ENCODE data around the gene MAGEA4.
"Not testable (repeated sequence)": the region's sequence is repeated elsewhere in the genome, so short reads cannot be mapped to it uniquely, and the experiment has no call there.

The MAGEA4 gene, protein sequence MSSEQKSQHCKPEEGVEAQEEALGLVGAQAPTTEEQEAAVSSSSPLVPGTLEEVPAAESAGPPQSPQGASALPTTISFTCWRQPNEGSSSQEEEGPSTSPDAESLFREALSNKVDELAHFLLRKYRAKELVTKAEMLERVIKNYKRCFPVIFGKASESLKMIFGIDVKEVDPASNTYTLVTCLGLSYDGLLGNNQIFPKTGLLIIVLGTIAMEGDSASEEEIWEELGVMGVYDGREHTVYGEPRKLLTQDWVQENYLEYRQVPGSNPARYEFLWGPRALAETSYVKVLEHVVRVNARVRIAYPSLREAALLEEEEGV

DNA sequence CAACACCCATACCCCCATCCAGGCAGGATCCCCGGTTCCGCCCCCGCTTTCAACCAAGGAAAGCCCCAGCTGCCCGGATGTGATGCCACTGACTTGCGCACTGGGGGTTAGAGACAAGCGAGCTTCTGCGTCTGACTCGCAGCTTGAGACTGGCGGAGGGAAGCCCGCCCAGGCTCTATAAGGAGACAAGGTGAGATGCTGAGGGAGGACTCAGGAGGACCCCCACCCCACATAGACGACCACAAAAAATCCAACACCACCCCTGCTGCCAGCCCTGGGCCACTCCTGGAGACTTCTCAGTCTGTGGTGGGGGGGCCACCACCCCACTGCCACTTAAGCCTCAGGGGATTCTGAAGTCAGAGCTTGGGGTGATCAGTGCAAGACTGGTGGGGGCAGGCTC lies at the start of gene MAGEA4:
MAGEA4 (plus strand) TSS at position 110 of the 400 bp plus-strand sequence. CDS start 10,776 bp downstream, outside the sequence.
- no peak for DNase-seq

DNA sequence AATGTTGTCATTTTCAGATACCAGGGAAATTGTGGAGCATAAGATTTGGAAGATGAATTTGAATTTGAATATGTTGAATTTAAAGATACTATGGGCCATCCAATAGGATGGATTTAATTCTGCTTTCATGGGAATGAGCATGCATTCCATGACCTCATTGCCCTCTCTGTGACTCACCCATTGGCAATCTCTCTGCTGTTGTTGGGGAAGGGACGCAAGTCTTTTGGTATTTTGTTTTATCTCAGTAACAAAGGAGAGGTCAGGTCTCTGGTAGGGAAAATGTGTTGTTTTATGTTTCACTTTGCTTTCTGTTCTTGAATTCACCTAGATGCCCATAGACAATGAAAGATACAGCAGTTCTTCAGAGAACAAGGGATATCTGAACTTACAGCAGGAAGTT lies 42.1 kb upstream of the MAGEA4 start:
- no peak for DNase-seq

DNA sequence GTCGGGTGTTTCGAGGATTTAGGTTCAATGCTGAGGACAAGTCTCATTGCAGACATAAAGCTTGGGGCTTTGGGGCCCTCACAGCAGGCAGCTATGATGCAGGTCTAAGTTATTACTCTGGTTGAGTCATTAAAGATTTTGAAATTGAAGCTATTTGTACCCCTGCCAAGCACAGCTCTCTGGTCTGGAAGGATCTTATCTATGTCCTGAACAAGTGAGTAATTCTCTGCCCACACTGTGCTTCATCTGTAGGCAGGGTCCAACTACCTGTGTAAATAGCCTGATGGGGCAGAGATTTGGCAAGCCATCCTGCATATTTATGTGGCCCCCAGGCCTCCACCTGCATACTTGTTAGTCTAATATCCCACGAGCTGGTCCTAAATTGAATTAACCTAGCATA lies 41.4 kb upstream of the MAGEA4 start:
- no peak for DNase-seq

DNA sequence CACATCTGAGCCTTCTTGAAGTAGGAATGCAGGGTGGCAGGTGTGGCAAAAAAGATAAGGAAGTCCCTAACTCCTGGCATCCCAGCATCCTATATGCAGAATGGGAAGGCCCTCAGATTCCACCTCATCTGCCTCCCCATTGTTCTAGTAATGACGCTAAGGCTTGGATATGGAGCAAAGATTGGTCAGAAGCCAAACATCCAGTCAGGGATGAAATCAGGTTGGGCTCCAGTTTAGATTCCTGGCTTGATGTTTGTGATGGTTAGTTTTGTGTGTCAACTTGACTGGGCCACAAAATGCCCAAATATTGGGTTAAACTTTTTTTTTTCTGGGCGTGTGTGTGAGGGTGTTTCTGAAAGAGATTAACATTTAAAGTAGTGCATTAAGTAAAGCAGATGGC lies 39.6 kb upstream of the MAGEA4 start:
- DNase-seq: no peak

DNA sequence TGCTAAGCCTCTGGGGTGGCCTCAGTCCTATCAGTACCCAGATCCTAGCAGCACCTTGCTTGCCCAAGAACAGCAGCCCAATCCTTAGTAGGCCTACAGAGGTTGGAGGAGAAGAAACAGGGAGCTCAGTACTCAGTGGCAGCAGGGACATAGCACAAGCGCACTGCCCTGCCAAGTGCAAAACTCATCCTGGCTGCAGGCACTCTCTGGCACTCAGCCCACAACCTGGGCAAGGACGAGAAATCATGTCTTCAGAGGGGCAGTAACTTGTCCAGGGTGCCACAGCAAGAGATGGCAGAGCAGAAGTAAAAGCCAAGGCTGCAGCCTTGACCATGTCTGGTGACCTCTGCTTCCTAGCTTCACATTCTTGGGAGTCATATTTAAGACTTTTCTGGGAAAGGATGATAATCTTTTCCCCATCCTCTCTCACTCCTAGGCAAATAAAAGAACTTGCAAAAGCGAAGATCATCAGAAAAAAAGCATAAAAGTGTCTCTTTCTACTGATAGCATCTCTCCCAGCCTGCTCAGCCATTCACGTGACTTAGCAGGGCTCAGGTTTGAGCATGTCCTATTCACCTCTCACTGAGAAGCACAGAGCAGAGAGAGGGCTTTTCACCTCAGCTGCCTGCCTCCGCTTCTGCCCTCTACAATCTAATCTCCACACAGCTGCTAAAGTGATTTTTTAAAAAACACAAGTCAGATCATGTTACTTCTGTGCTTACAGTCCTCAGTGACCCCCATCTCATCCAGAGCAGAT lies 37.2 kb upstream of the MAGEA4 start:
- DNase-seq: no peak

DNA sequence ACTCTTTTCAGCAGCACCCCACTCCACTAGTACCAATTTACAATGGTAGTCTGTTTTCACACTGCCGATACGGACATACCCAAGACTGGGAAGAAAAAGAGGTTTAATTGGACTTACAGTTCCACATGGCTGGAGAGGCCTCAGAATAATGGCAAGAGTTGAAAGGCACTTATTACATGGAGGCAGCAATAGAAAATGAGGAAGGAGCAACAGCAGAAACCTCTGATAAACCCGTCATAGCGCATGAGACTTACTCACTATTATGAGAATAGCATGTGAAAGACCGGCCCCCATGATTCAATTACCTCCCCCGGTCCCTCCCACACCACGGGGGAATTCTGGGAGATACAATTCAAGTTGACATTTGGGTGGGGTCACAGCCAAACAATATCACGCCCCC lies 34.1 kb upstream of the MAGEA4 start:
- DNase-seq: no peak

DNA sequence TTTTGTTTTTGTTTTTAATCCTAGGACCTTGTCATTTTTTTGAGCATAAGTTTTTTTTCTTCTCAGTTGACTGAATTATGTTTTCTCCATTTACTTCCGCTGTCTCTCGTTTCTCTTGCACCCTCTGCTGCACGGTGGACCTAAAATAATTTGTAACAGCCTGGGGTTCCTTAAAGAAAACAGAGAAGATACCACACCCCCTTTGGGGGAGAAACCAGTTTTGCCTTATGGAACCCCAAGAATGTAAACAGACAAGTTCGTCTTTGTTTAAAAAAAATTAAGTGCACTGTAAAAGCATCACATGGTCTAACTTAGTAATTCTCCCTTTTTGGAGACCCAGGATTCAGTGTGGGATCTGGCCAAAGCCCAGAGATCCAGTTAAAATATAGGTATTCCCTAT lies 32.8 kb upstream of the MAGEA4 start:
- DNase-seq: no peak

DNA sequence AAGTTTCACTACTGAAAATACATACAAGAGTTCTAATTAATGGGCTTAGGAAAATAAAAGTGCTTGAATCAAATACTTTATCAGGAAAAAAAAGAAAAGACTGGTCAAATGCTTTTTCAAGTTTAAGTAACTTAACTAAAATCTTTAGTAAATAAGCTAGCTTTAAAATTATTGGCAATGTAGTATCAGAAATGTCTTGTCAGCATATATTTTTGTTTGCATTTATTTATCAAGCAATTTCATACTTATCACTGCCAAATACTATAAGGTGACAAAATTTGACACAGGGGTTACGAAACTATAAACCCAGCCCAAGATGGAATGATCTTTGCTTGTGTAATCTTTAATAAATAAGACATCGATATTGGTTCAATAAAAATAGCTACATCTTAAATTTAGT lies 31.8 kb upstream of the MAGEA4 start:
- DNase-seq: no peak

DNA sequence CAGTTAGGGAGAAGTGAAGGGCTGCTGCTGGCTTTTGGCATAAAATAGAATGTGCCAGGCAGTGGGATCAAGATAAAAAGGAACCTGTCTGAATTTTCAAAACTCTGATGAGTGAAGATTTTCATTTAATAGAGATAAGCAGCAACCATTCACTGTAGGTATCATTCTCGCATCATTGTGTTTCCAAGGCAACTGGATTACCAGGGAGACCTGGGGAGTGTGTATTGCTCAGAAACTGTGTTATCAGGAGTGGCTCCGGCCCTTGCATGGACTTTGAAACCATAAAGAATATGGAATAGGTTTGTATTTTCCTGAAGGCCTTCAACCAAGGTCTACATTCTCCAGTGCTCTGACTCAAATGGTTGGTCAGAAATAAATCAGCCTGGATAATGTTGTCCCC lies 23.3 kb upstream of the MAGEA4 start:
- DNase-seq: no peak

DNA sequence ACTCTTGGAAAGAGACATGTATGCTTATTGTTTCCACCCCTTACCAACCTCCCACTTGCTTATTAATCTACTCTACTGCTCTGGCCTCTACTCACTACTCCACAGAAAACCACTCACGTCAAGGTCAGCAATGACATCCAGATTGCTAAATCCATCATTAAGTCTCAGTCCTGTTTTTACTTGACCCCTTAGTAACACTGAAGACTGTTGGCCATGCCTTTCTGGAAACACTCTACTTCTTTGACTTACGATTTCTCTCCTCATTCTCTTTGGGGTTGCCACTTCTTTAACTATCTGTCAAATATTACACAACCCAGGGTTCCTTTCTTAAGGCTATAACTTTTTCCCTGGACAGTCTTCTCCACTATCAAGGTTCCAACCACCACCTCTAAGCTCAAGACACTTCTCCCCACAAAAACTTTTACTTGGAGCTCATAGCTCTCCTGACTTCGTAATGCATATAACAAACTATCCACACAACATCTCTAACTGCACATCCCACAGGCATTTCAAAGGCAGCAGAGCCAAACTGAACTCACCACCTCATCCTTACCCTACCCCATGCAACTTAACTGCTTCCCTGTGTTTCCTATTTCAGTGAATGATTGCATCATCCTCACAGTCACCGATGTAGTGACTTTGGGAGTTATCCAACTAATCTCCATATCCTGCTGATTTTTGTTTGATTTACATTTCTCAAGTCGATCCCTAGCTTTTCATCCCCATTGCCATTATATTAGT lies 15.8 kb upstream of the MAGEA4 start:
- DNase-seq: no peak

DNA sequence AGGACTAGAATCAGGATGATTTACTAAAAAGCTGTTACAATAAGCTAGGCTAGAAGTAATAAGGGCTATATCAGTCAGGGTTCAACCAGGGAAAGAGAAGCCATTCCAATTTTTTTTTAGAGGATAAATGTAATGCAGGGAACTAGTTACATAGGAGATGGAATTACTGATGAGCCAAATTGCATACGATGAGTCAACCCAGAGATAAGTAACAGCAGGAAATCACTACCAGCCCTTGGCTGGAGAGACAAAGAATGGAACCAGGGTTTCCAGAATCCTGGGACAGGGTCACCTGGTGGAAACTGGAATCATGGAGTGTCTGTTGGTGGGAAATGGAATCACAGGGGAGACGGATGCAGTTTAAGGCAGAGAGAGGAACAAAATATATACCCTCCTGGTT lies 13.1 kb upstream of the MAGEA4 start:
- no peak for DNase-seq

DNA sequence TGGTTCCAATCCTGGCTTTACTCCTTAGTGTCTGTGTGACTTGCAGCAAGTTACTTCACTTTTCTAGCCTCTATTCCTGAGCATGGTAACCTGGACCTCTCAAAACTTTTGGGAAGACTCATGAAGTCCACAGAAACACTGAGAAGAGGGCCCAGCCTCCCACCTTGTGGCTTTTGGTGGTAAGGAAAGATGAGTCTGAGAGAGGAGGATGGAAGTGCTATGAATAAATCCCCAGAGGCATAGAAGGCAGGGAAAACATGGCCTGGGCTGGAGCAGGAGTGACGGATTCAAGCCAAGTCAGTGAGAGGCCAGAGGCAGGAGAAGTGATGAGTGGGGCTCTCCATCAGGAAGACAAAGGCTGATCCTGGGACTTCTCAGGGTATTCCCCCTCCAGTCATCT lies 10.9 kb upstream of the MAGEA4 start:
- DNase-seq: no peak

DNA sequence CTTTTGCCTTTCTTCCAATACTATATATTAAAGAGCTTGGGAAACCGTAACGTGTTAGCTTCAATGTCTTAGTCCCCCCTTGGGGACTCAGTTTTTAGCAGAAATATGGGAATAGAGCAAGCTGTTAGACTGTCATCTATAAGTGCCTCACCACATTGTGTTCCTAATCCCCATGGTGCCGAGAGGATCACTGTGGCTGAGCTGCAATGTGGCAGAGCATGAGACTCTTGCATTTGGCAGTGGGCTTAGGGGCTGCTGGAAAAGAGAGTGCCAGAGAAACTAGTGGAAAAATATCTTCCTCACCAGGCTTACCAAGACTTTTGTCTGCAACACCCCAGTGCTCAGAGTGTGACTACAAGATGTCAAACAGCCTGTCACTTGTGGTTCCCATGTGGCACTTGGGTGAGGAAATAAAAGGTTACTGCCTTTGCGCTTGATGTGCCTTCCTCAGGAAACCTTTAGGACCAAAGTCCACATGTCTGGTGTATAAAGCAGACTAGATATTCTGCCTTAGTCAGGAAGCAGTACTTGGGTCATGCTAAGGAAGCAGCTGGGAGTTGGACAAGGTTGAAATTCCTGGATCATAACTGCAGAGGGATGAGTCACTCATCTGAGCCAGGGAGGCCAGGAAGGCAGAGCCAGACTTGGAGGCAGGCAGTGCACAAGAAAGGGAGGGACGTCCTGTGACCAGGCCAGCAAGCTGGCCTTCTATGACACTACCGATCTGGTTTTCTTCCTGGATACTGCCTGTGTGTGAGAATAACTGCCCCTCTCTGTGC lies 9.7 kb upstream of the MAGEA4 start:
- DNase-seq: no peak

DNA sequence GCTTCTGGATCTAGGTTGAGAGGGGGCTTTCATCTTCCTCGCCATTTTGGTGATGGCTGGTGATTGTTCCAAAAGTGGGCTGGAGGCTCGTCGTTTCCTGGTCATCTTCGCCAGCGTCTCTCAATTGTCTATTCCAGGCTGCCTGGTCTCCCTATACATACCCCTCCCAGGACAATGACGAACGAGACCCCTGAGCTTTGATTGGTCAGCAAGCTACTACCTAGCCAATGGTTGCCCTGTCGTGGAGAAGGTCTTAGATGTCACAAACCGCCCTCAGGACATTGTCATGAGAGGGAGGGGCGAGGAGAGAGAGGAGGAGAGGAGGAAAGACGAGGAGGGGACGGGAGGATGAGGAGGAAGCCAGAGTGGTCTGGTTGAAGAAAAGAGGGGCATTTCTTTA lies 7.7 kb upstream of the MAGEA4 start:
- no peak for DNase-seq

DNA sequence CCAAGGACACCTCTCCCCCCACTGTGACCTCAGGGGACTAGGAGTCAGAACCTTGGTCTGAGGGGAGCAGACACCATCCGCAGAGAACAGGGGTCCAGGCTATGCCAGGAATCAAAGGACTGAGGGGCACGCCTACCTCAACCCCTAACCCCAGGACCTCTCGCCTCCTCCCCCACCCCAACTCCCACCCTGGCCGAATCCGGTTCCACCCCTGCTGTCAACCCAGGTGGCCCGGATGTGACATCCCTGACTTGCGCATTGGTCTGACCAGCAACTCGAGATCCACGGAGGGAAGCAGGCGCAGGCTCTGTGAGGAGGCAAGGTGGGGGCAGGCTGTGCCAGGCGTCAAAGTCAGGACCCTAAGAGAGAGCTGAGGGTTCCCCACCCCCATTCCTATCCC lies 468 bp upstream of the MAGEA4 start:
- no peak for DNase-seq

DNA sequence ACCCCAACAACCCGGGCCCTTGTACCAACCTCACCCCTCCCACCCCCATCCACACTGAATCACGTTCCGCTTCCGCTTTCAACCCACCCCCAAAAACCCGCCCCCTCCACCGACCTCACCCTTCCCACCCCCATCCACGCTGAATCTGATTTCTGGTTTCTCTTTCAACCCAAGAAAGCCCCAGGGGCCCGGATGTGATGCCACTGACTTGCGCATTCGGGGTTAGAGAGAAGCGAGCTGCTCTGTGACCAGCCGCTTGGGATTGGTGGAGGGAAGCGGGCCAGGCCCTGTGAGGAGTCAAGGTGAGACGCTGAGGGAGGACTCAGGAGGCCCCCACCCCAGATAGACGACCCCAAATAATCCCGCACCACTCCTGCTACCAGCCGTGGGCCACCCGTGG lies 6.0 kb downstream of the MAGEA4 start:
- not testable (repeated sequence) for DNase-seq

DNA sequence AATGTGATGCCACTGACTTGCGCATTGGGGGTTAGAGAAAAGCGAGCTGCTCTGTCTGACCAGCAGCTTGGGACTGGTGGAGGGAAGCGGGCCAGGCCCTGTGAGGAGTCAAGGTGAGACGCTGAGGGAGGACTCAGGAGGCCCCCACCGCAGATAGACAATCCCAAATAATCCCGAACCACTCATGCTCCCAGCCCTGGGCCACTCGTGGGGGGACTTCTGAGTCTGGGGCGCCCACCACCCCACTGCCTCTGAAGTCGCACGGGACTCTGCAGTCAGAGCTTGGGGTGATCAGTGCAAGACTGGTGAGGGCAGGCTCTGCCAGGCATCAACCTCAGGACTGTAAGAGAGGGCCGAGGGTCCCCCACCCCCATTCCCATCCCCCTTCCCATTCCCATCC lies 6.9 kb downstream of the MAGEA4 start:
- DNase-seq: no peak

DNA sequence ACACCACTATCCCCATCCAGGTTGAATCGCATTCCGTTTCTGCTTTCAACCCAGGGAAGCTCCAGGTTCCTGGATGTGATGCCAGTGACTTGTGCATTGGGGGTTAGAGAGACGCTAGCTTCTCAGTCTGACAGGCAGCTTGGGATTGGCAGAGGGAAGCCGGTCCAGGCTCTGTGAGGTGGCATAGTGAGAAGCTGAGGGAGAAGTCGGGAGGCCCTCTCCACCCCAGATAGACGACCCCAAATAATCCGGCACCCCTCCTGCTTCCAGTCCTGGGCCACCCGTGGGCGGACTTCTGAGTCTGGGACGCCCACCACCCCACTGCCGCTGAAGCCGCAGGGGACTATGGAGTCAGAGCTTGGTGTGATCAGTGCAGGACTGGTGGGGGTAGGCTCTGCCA lies 7.4 kb downstream of the MAGEA4 start:
- no peak for DNase-seq

DNA sequence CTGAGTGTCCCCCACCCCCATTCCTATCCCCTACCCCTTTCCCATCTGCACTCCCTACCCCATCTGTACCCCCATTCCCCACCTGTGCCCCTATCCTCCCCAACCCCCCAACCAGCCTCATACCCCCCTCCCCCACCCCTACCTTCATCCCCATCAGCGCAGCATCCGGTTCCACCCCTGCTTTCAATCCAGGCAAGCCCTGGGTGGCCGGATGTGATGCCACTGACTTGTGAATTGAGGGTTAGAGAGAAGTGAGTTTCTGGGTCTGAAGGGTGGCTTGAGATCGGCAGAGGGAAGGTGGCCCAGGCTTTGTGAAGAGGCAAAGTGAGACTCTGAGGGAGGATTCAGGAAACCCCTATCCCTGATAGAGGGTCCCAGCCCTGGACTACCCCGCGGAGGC lies 7.8 kb downstream of the MAGEA4 start:
- no peak for DNase-seq

DNA sequence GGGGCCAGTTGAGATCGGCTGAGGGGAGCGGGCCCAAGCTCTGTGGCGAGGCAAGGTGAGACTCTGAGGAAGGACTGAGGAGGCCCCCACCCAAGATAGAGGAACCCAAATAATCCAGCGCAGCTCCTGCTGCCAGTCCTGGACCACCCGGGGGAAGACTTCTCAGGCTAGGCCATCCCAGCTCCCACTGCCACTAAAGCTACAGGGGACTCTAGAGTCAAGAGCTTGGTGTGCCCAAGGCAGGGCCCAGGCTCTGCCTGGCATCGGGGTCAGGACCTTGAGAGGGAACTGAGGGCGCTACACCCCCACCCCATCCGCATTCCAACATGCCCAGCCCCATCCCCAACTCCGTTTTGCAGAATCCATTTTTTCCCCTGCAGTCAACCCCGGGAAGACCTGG lies 8.6 kb downstream of the MAGEA4 start:
- DNase-seq: no peak

DNA sequence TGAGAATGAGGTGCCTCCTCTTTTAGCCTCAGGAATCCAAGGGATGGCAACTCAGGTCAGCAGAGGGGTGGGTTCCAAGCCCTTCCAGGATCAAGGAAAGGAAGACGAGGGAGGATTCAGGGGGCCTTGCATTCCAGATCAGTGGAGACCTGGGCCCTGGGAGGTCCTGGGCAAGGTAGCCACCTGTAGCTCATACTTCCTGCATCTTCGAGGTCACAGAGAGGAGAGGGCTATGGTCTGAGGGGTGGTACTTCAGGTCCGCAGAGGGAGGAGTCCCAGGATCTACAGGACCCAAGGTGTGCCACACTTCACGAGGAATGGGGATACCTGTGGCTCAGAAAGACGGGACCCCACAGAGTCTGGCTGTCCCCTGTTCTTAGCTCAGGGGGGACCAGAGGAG lies 9.2 kb downstream of the MAGEA4 start:
- DNase-seq: no peak

DNA sequence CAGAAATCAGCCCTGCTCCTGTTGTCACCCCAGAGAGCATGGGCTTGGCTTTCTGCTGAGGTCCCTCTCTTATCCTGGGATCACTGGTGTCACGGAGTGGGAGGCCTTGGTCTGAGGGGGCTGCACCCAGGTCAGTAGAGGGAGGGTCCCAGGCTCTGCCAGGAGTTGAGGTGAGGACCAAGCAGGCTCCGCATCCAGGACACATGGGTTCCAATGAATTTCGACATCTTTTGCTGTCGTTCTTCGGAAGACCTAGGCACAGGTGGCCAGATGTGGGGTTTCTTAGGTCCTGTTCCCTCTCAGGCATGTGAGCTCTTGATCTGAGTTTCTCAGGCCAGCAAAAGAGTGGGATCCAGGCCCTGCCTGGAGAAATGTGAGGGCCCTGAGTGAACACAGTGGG lies 10.0 kb downstream of the MAGEA4 start:
- DNase-seq: no peak

DNA sequence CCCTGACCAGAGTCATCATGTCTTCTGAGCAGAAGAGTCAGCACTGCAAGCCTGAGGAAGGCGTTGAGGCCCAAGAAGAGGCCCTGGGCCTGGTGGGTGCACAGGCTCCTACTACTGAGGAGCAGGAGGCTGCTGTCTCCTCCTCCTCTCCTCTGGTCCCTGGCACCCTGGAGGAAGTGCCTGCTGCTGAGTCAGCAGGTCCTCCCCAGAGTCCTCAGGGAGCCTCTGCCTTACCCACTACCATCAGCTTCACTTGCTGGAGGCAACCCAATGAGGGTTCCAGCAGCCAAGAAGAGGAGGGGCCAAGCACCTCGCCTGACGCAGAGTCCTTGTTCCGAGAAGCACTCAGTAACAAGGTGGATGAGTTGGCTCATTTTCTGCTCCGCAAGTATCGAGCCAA lies 11.0 kb downstream of the MAGEA4 start:
- DNase-seq: no peak

All from hematopoietic multipotent progenitor cell treated with erythropoietin and hydrocortisone succinate and interleukin-3 and kit ligand, for 8 days (in vitro differentiated cells).